Adipose tissue (tissue), 3 donors: ENCODE data around the gene RGMA. TPM values are rescaled to one million over a fixed set of nuclear protein-coding genes. Genes with fewer than 3 reads are reported as not detected.

Source experiments
- H3K27ac ChIP-seq: one replicate; pipeline ENCODE4 v1.5.1; 2013; ENCODE audit warnings: low read depth, low read length
- WGBS, 3 donors: extraction: QIAGEN DNeasy Blood & Tissue Kit; methylation state at CpG; one replicate each; pipeline ENCODE4 v1.1.7; 2013; 5-methylcytosine and 5-hydroxymethylcytosine counted together
- polyA plus RNA-seq, 3 donors: library from polyadenylated mRNA; stranded (reverse); fragments of 200-250 nt; gene quantifications; one replicate each; pipeline ENCODE4 v1.2.3, GENCODE V29; 2013
- donor health status: healthy with polysubstance abuse.
- donor health status: Bipolar disorder and iron deficiency.
- donor health status: healthy.

RGMA gene
- polyA plus RNA-seq, 3 donors, result 8.9 to 21.0 (median 16.3) TPM

GRCh38 chr15:93056836-93057235 is 32.2 kb downstream of the RGMA start:
- WGBS, 3 donors, result 79 to 92% (median 90%) methylated on average over 7 of the region's 7 CpGs
- no peak overlapping the region for H3K27ac ChIP-seq

GRCh38 chr15:93055211-93055610 is 33.8 kb downstream of the RGMA start:
- WGBS, 3 donors, result 68 to 79% (median 79%) methylated on average over 11 of the region's 11 CpGs
- H3K27ac ChIP-seq, result no peak overlapping the region

DNA sequence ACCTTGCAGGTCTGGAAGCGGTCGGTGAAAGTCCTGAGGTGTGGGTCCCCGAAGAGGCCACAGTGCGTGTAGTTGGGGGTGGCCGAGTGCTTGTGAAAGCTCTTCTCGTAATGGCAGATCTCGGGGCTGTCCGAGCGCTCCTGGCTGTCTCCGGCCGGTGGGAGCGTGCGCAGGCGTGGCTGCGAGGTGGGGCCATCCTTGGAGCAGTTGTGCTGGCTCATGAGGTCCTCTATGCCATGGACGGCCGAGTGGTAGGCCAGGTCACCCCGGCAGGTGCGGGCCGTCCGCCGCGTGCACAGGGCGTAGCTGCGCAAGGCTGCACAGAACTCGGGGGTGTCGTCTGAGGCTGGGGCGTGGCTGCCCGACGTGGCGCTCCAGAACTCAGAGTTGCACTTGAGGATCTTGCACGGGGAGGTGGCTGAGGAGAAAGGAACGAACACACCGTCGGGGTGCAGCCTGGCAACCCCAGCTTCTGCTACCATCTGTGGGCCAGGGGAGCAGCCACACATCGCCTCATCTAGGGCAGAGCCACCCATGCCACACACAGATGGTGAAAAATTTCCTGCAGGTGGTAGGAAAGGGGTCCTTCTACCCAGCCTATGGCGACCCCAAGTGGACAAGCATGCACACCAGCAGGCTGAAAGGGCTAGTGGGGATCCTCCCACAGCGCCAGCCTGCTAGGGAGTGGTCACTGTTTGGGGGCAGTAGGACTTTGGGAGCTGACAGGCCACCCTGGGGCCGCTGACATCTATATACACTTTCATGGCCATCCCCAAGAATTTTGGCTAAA is 36.7 kb downstream of the RGMA start:
- WGBS, 3 donors, result 88 to 90% (median 89%) methylated on average over 36 to 39 of the region's 39 CpGs
- H3K27ac ChIP-seq, result no peak overlapping the region

GRCh38 chr15:93051236-93052089 is 37.5 kb downstream of the RGMA start:
- H3K27ac ChIP-seq, result no peak overlapping the region
- 84 to 87% (median 84%) methylated on average over 32 of the region's 32 CpGs for WGBS, 3 donors

- H3K27ac ChIP-seq, result no peak overlapping the region
- WGBS, 3 donors, result 87 to 92% (median 90%) methylated on average over 13 of the region's 13 CpGs
These were observed 38.4 kb downstream of the RGMA start for GRCh38 chr15:93050648-93051047.

DNA sequence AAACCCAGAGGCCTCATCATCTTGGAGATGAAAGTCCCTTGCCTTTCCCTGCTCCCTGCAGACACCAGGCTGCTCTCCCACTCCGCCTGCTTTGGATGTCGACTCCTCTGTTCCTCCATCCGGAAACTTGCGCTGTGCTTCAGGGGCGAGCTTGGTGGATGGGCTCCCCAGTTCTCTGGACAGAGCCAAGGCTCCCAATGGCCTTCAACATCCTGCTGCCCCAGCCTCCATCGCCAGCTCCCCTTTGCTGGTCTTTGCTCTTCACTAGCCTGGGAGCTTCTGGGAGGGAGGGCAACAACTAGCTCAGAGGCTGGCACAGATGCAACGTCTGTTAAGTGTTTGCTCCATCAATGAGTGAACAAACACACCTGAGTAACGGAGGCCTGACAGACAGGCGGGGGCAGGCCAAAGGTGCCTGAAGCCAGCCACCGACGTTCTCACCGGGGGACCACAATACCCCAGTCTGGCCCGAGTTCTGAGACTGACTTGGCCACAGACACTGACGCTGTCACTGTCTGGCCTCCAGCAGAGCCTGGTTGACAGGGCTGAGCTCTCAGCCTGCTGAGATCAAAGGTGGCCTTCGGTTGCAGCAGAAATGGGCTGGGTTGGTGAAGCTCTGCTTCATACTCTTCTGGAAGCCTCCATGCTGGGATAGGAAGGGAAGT is 39.0 kb downstream of the RGMA start:
- no peak overlapping the region for H3K27ac ChIP-seq
- 53 to 84% (median 77%) methylated on average over 15 of the region's 15 CpGs for WGBS, 3 donors

DNA sequence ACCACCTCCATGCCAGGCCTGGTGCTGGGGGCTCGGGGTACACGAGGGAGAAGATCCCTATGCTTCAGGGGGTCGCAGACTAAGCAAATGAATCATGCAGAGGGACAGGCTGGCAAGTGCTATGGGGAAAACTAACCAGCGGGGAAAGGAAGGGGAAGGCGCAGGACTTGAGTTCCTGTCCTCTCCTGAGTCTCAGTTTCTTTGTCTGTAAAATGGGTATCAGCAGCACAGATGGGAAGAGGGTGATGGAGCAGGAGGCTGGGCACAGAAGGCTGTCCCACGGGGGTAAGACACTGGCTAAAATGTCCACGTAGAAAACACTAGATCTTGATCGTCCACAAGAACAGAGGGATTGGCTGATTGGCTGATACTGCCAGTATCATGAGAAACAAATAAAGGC is 39.8 kb downstream of the RGMA start:
- no peak overlapping the region for H3K27ac ChIP-seq

DNA sequence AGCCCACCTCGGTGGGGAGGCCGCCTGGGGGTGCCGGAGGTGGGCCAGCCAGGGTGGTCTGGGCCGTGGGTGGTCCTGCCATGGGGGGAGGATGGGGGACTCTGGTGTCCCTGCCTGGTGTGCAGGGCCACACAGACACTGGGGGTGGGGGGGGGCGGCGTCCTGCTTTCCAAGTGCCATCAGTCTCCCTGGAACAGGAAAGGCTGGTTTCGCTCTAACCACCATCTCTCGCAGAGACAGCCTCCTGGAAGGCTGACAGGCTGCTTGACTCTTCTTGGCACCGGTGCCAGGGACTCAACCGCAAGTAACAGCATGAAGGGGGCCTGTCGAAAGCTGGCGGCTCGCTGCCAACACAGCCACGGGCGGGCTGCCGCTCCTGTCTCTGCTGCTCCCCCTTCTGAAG is 40.3 kb downstream of the RGMA start:
- 53 to 74% (median 63%) methylated on average over 16 of the region's 16 CpGs for WGBS, 3 donors

More for the DNA sequence above, 39.8 kb downstream of the RGMA start:
- WGBS, 3 donors, result 71 to 79% (median 76%) methylated on average over 8 of the region's 8 CpGs

DNA sequence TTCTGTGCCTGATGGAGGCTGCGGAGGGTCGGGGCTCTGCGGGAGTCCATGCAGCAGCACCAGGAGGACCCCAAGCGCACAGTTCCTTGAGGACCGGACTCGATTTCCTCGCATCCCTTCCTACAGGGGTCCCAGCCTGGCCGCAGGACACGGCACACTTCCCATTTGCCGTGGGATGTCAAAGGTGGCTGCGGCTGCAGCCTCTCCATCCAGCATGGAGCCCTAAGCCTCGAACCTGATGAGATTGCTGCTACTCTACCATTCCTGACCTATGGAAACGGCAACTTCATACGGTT is 40.6 kb downstream of the RGMA start:
- WGBS, 3 donors, result 80 to 92% (median 87%) methylated on average over 14 of the region's 14 CpGs
- no peak overlapping the region for H3K27ac ChIP-seq

More for the DNA sequence above, 40.3 kb downstream of the RGMA start:
- no peak overlapping the region for H3K27ac ChIP-seq

- no peak overlapping the region for H3K27ac ChIP-seq
These were observed 41.2 kb downstream of the RGMA start for GRCh38 chr15:93047621-93048425.

GRCh38 chr15:93046721-93047120 is 42.3 kb downstream of the RGMA start:
- WGBS, 3 donors, result 66 to 72% (median 67%) methylated on average over 7 of the region's 7 CpGs
- no peak overlapping the region for H3K27ac ChIP-seq

More at GRCh38 chr15:93047621-93048425, 41.2 kb downstream of the RGMA start:
- 59 to 81% (median 64%) methylated on average over 18 of the region's 18 CpGs for WGBS, 3 donors

DNA sequence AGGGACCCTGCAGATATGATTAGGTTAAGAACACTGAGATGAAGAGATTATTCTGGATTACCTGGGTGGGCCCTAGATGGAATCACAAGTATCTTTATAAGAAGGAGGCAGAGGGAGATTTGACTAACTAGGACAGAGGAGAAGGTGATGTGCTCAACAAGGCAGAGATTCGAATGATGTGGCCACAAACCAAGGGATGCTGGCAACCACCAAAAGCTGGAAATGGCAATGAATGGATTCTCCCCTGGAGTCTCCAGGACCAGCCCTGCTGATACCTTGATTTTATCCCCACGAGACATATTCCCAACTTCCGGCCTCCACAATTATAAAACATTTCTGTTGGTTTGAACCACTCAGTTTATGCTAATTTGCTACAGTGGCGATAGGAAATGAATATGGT is 42.9 kb downstream of the RGMA start:
- no peak overlapping the region for H3K27ac ChIP-seq
- 89 to 96% (median 96%) methylated on average over 4 of the region's 4 CpGs for WGBS, 3 donors

GRCh38 chr15:93045191-93045785 is 43.7 kb downstream of the RGMA start:
- H3K27ac ChIP-seq, result no peak overlapping the region
- 89 to 96% (median 96%) methylated on average over 25 to 27 of the region's 27 CpGs for WGBS, 3 donors

DNA sequence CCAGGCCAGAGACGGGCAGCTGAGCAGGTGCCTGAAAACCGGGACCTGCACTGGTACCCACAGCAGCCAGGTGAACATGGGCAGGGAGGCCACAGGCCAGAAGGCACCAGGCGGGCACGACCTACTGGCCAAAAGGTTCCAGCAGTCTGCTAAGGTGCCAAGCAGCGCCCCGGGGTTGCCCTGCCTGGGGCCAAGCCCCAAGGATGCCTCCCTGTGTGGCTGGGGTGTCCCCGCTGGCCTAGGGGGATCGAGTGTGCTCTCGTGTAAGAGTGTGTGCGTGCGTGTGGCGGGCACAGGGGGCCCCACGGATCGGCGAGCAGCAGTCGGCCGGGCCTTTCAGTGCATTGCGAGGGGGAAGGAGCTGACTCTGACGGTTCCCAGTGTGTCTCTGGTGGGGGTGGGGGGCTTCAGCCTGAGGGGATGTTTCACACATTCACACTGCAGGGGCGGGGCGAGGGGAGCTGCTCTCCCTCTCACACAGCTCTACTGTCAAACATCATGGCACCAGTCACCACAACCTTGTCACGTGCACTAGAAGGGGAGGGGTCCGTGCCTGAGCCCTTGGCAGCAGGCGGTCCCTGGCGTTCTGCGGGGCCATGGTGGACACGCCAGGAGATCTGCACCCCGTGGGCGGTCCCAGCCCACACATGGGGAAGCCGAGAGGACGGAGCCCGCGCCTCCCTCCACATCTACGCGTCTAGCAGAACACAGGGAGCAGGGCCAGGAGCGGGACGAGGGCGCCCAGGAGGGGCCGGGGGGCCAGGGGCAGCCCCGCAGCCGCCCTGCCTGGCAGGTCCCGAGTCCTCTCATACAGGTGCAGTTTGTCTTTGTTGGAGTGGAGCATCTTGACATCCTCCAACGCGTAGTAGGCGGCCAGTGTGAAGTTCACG is 44.5 kb downstream of the RGMA start:
- 88 to 90% (median 89%) methylated on average over 46 of the region's 46 CpGs for WGBS, 3 donors
- no peak overlapping the region for H3K27ac ChIP-seq

- no peak overlapping the region for H3K27ac ChIP-seq
These were observed 45.2 kb downstream of the RGMA start for GRCh38 chr15:93043621-93044300.

GRCh38 chr15:93042691-93043378 is 46.2 kb downstream of the RGMA start:
- H3K27ac ChIP-seq, result no peak overlapping the region
- WGBS, 3 donors, result 86 to 91% (median 90%) methylated on average over 18 of the region's 18 CpGs

More at GRCh38 chr15:93043621-93044300, 45.2 kb downstream of the RGMA start:
- WGBS, 3 donors, result 39 to 60% (median 55%) methylated on average over 12 of the region's 12 CpGs
